Gastroesophageal sphincter (tissue), 4 donors: ENCODE measurements around the gene LY86. TPM values are rescaled to one million over a fixed set of nuclear protein-coding genes. Genes with fewer than 3 reads are reported as not detected.

Experiments
- ATAC-seq: fragments of 150-250 bp; one replicate; pipeline ENCODE4 v1.9.1; 2016; ENCODE audit warnings: mild to moderate bottlenecking, moderate library complexity
- H3K27ac ChIP-seq, 4 donors: fragments of 200-600 bp; sonication (generic) in 3 of 4; 1 replicate in 3 of 4; 2 replicates in 1 of 4; pipeline ENCODE4 v1.5.1; 2016 to 2019
- H3K27me3 ChIP-seq: fragments of 200-600 bp; sonication (generic); one replicate; pipeline ENCODE4 v1.5.1; 2019
- H3K36me3 ChIP-seq, 2 donors: fragments of 200-600 bp; sonication (generic); one replicate each; pipeline ENCODE4 v1.5.1; 2019; ENCODE audit warnings: control low read depth in 1 of 2
- H3K4me1 ChIP-seq, 3 donors: fragments of 200-600 bp; sonication (generic); 1 replicate in 2 of 3; 2 replicates in 1 of 3; pipeline ENCODE4 v1.5.1; 2016 to 2019; ENCODE audit warnings: control low read depth in 2 of 3
- H3K4me3 ChIP-seq, 2 donors: fragments of 200-600 bp; sonication (generic); one replicate each; pipeline ENCODE4 v1.5.1; 2019; ENCODE audit warnings: mild to moderate bottlenecking in 1 of 2, moderate library complexity in 1 of 2
- H3K9me3 ChIP-seq, 3 donors: fragments of 200-600 bp; sonication (generic); one replicate each; pipeline ENCODE4 v1.5.1; 2017 to 2019; ENCODE audit warnings: control low read depth in 2 of 3
- CTCF ChIP-seq, 4 experiments: fragments of 200-600 bp in 2 of 4; fragments of 450-650 bp in 2 of 4; sonication (generic) in 1 of 4; IDR thresholded peaks; one replicate each; pipeline ENCODE4 v1.5.1; 2017 to 2019; ENCODE audit warnings: antibody characterized with exemption in 4 of 4, mild to moderate bottlenecking in 2 of 4, moderate library complexity in 2 of 4
- EP300 ChIP-seq: sonication (generic); formaldehyde crosslinking; IDR thresholded peaks from one replicate; pipeline ENCODE4 v1.6.1; 2017; ENCODE audit warnings: antibody characterized with exemption, mild to moderate bottlenecking
- POLR2A ChIP-seq, 2 donors: fragments of 450-650 bp; IDR thresholded peaks; one replicate each; pipeline ENCODE4 v1.6.1; 2017; ENCODE audit warnings: antibody characterized with exemption in 2 of 2, mild to moderate bottlenecking in 2 of 2, moderate library complexity in 1 of 2
- POLR2AphosphoS5 ChIP-seq: sonication (generic); formaldehyde crosslinking; IDR thresholded peaks from one replicate; pipeline ENCODE4 v1.6.1; 2017; ENCODE audit warnings: antibody characterized with exemption
- WGBS, 2 donors: methylation state at CpG; one replicate each; pipeline ENCODE4 v1.1.5; 2018; ENCODE audit warnings: low coverage in 1 of 2; 5-methylcytosine and 5-hydroxymethylcytosine counted together
- total RNA-seq, 4 donors: library from RNA; depleted of rRNA; stranded (reverse); fragments of >200 nt; gene quantifications; one replicate each; pipeline ENCODE4 v1.1.0, GENCODE V29; 2016

The LY86 gene
- total RNA-seq, 4 donors from 2014 or later = 2.2 to 3.9 (median 3.9) TPM; not detected in 1

- Histone ChIP-seq H3K27ac (no peak overlapping the region), H3K4me1 (no peaks in the 10 kb centered on the region), H3K4me3 (no peak overlapping the region), H3K9me3 (no peaks in the 10 kb centered on the region), H3K36me3 (no peaks in the 10 kb centered on the region), H3K27me3 (no peaks in the 10 kb centered on the region)
- WGBS, 2 donors = 73 to 100% methylated on average over 1 to 2 of the region's 2 CpGs
- no peak for ATAC-seq
- TF ChIP-seq CTCF (IDR thresholded peaks at IDR 0.05) = no peak
- TF ChIP-seq POLR2A (IDR thresholded peaks at IDR 0.05) = no peak
- TF ChIP-seq EP300 = no peak
- TF ChIP-seq POLR2AphosphoS5 = no peak
Observed at GRCh38 chr6:6590530-6590929, 2.0 kb downstream of the LY86 start.

- Histone ChIP-seq H3K4me3 (no peak overlapping the region), H3K27me3 (no peaks in the 10 kb centered on the region), H3K9me3 (no peaks in the 10 kb centered on the region), H3K4me1 (no peaks in the 10 kb centered on the region), H3K36me3 (no peaks in the 10 kb centered on the region), H3K27ac (peak overlapping the region in 3 of 4 donors; percentile 1 to 44 (median 43))
- 64 to 69% methylated on average over 9 of the region's 9 CpGs for WGBS, 2 donors
- no peak for TF ChIP-seq POLR2AphosphoS5
- no peak for TF ChIP-seq POLR2A (IDR thresholded peaks at IDR 0.05)
- TF ChIP-seq CTCF (IDR thresholded peaks at IDR 0.05) = no peak
- no peak for TF ChIP-seq EP300
- peak; percentile 60 for ATAC-seq
Observed at GRCh38 chr6:6591778-6592465, 3.4 kb downstream of the LY86 start.

DNA sequence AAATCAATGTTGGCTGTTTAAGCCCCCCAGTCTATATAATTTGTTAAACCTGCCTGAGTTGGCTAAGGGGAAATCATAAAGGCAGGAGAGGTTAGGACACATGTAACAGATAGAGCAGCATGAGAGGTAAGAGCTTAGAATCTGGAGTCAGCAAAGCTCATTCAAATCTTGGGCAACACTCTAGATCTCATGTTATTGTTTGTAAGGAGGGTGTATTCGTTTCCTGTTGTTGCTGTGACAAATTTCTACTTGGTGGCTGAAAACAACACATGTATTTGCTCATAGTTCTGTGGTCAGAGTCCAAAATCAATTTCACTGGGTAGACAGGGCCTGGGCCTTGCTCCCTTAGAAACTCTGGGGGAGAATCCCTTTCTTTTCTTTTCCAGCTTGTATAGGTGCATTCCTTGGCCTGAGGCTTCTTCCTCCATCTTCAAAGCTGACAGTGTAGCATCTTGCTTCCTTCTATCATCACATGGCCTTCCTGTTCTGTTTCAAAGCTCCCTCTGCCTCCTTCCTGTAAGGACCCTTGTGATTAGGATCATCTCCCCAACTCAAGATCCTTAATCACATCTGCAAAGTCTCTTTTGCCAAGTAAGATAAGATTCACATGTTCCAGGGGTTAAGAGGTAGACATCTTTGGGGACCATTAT, 4.4 kb downstream of the LY86 start:
- Histone ChIP-seq H3K27me3 (no peaks in the 10 kb centered on the region), H3K36me3 (no peaks in the 10 kb centered on the region), H3K4me1 (no peaks in the 10 kb centered on the region), H3K4me3 (no peak overlapping the region), H3K27ac (peak overlapping the region in 2 of 4 donors; percentile 10 to 44), H3K9me3 (no peaks in the 10 kb centered on the region)
- TF ChIP-seq EP300 = no peak
- TF ChIP-seq CTCF (IDR thresholded peaks at IDR 0.05) = no peak
- TF ChIP-seq POLR2AphosphoS5 = no peak
- no peak for TF ChIP-seq POLR2A (IDR thresholded peaks at IDR 0.05)
- no peak for ATAC-seq
- WGBS, 2 donors = 60 to 63% methylated on average over 1 of the region's 1 CpG

DNA sequence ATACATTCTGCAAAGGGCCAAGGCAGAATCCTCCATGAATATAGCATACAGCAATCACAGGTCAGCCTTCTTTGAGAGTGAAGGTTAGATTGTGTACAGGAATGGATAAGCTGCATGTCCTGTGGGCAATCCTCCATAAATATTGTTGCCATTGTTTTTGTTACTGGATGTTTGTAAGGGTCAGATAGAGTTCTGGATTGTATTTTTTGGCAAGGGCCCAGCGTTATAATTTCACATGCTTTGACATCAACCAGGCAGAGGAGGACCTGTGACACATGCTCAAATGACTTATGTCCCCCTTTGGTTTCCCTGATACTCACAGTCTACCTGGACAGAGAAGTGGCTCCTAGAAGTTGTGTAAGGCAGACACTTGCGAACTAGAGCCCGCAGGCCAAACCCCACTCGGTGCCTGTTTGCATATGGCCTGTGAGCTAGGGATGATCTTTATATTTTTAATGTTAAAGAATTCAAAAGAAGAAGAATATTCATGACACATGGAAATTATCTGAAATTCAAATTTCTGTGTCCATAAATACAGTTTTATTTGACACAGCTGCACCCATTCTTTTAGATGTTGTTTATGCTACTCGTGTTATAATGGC, 5.4 kb downstream of the LY86 start:
- 57 to 66% methylated on average over 4 to 5 of the region's 5 CpGs for WGBS, 2 donors
- Histone ChIP-seq H3K36me3 (no peaks in the 10 kb centered on the region), H3K9me3 (no peaks in the 10 kb centered on the region), H3K4me1 (no peaks in the 10 kb centered on the region), H3K27ac (no peak overlapping the region), H3K27me3 (no peaks in the 10 kb centered on the region), H3K4me3 (no peak overlapping the region)
- TF ChIP-seq POLR2A (IDR thresholded peaks at IDR 0.05) = no peak
- TF ChIP-seq EP300 = no peak
- no peak for TF ChIP-seq POLR2AphosphoS5
- TF ChIP-seq CTCF (IDR thresholded peaks at IDR 0.05) = no peak
- ATAC-seq = no peak
